ENCODE measurements around the gene PTPRM.

GRCh38 chr18:8097399-8097798, 530.3 kb downstream of the PTPRM start:
- TF ChIP-seq POLR2A (IDR thresholded peaks at IDR 0.05), result no peak
- TF ChIP-seq, protein P1, sequence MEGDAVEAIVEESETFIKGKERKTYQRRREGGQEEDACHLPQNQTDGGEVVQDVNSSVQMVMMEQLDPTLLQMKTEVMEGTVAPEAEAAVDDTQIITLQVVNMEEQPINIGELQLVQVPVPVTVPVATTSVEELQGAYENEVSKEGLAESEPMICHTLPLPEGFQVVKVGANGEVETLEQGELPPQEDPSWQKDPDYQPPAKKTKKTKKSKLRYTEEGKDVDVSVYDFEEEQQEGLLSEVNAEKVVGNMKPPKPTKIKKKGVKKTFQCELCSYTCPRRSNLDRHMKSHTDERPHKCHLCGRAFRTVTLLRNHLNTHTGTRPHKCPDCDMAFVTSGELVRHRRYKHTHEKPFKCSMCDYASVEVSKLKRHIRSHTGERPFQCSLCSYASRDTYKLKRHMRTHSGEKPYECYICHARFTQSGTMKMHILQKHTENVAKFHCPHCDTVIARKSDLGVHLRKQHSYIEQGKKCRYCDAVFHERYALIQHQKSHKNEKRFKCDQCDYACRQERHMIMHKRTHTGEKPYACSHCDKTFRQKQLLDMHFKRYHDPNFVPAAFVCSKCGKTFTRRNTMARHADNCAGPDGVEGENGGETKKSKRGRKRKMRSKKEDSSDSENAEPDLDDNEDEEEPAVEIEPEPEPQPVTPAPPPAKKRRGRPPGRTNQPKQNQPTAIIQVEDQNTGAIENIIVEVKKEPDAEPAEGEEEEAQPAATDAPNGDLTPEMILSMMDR (IDR thresholded peaks at IDR 0.05), result no peak

All from lower leg skin (tissue), 3 donors.